Erythroblast (primary cell): ENCODE data around the gene PIAS4.

Experiments
- GATA1 ChIP-seq: IDR thresholded peaks from 2 replicates; pipeline ENCODE4 v1.6.1; 2011; ENCODE audit warnings: low read depth, mild to moderate bottlenecking, control low read depth, low read length, moderate library complexity
- POLR2A ChIP-seq: IDR thresholded peaks from 2 replicates; pipeline ENCODE4 v1.6.1; 2011; ENCODE audit warnings: mild to moderate bottlenecking, low read length

DNA sequence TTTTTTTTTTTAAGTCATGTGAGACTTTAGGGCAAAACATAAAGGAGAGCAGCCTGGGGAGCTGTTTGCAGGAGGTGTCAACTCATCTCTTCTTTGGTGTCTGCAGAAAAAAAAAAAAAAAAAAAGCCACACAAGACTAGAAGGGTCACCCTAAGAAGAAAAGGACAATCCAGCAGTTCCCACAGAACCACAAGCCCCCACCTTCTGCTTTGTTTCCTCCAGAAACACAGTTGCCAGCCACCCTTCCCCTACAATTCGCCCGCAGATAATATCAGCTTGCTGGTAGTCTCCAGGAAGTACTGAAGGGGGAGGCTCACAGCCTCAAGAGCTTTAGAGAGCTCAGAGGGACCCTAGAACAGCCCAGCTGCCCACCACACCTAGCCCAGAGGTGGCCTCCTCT, 81.4 kb downstream of the PIAS4 start:
- TF ChIP-seq POLR2A (no peak), GATA1 (no peak)
